Amygdala (tissue), 56 donors: ENCODE results near the gene KLHDC1.
"Not testable (repeated sequence)": the region's sequence is repeated elsewhere in the genome, so short reads cannot be mapped to it uniquely, and the experiment has no call there.

Experiments used
- DNase-seq, 56 donors: peaks; one replicate each; lab custom pipeline; 2025; lab: John Stamatoyannopoulos, UW

Gene KLHDC1, protein sequence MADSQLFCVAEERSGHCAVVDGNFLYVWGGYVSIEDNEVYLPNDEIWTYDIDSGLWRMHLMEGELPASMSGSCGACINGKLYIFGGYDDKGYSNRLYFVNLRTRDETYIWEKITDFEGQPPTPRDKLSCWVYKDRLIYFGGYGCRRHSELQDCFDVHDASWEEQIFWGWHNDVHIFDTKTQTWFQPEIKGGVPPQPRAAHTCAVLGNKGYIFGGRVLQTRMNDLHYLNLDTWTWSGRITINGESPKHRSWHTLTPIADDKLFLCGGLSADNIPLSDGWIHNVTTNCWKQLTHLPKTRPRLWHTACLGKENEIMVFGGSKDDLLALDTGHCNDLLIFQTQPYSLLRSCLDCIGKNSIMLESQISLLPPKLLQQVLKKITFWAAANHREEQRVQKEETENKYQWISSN

DNA sequence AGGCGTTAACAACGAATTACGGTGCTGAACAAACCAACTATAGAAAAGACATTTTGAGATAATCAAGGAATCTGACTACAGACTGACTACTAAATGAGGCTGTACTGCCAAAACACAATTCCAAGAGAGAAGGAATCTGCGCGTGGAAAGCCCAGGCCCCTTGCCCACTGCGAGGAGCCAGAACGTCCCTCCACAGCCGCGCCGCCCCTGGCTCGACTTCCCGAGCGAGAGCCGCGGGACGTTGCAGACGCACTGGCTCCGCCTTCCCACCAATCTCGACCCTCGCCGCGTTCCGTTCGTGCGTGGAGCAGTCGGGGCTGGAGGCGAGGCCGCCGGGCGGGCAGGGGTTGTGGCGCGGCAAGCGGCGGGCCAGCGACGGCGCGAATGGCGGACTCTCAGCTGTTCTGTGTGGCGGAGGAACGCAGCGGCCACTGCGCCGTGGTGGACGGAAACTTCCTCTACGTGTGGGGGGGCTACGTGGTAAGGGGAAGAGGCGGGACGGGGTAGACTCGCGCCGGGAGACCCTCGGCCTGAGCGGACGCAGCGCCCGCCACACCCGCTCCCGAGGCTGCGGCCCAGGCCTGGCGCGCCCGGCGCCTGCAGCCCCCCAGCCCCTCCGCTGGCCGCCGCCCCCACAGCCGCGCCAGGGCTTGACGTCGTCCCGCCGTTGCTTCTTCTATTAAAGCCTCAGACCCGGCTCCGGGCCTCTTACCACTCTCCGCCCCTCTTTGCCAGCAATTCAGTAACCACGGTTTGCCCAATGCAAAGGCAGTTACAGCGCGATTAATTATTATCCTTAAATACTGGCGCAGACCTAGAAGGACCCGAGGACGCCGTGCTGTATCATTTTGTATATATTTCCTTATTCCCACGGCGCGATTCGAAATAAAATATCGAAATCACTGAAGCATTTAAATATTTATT lies at the start of gene KLHDC1:
Gene KLHDC1, plus strand, starts transcription at position 310 of the 924 bp plus-strand sequence. Its CDS starts 75 bp downstream, at position 385.
- DNase-seq = peak; percentile 21 to 87 (median 74)

DNA sequence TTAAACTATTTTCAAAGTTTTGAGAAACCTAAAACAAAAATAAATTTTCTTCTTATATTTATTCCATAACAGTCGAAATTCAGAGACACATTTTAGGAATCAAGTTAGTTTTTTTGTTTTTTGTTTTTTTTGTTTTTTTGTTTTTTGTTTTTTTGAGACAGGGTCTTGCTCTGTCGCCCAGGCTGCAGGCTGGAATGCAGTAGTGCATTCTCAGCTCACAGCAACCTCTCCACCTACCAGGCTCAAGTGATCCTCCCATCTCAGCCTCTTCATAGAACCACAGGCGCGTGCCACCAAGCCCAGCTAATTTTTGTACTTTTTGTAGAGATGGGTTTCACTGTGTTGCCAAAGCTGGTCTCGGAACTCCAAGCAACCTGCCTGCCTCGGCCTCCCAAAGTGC lies 39.4 kb upstream of the KLHDC1 start:
- DNase-seq = no peak

- DNase-seq = no peak
Measured at GRCh38 chr14:49654511-49654910, 38.4 kb upstream of the KLHDC1 start.

DNA sequence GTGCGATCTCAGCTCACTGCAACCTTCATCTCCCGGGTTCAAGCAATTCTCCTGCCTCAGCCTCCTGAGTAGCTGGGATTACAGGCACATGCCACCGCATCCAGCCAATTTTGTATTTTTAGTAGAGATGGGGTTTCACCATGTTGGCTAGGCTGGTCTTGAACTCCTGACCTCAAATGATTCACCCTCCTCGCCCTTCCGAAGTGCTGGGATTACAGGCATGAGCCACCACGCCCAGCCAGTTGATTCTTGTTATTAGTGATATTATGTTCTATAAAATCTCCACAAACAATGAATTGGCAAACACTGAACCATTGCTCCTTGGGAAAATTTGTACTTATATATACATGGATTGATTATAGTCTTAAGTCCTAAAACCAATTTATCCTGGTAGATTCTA lies 35.4 kb upstream of the KLHDC1 start:
- DNase-seq = not testable (repeated sequence)

DNA sequence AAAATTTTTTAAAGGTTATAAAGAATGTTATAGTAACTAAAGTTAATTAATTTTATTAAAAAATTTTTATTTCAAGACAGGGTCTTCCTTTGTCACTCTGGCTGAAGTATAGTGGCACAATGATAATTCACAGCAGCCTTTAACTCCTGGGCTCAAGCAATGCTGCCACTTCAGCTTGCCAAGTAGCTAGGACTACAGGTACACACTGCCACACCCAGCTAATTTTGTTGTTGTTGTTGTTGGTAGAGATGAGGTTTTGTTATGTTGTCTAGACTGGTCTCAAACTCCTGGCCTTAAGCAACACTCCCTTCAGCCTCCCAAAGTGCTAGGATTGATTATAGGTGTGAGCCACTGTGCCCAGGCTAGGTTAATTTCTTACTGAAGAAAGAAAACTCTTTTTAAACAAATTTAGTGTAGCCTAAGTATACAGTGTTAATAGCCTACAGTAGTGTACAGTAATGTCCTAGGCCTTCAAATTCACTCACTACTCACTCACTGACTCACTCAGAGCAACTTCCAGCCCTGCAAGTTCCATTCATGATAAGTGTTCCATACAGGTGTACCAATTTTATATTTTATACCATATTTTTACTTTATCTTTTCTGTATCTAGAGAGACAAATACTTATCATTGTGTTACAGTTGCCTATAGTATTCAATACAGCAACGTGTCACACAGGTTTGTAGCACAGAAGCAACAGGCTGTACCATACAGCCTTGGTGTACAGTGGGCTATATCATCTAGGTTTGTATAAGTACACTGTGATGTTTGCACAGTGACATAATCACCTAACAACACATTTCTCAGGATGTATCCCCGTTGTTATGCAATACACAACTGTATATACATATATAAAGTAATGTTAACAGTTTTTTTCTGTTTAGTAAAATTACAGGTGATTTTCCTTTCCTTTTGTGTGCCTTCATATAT lies 33.1 kb upstream of the KLHDC1 start:
- DNase-seq = no peak

DNA sequence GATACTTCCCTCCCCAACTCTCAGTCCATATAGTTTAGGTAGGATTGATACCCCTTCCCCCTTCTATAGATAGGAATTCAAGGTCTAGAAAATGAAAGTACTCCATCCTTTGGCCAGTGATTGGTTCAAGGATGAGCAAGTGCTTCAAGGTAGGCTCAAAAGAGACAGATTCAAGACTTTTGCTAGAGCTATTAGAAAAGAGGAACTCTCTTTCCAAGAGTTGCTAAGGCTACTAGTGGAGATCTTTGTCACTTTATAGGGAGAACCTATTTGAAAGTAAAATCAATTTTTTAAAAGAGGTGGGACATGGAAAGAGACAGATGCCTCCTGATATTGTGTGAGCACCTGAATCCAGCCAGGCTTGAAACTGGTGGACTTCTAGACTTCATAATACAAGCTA lies 22.4 kb upstream of the KLHDC1 start:
- DNase-seq = no peak

DNA sequence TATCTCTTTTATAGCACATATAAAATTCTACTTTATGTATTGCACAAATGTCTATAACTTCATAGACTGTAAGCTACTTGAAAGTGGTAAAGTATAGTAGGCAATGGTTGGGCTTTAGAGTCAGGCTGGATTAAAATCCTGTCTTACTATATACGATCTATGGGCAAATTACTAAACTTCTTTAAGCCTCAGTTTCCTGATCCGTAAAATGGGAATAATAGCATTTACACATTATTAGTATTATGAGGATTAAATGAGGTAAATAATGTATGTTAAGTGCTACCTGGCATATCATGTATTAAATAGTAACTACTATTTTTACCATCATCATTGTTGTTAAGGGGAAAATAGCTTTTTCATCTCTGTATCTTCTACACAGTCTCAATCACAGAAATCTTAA lies 19.3 kb upstream of the KLHDC1 start:
- no peak for DNase-seq

GRCh38 chr14:49677643-49678042 lies 15.3 kb upstream of the KLHDC1 start:
- no peak for DNase-seq

- DNase-seq = no peak
Measured at GRCh38 chr14:49679271-49679670, 13.6 kb upstream of the KLHDC1 start.

DNA sequence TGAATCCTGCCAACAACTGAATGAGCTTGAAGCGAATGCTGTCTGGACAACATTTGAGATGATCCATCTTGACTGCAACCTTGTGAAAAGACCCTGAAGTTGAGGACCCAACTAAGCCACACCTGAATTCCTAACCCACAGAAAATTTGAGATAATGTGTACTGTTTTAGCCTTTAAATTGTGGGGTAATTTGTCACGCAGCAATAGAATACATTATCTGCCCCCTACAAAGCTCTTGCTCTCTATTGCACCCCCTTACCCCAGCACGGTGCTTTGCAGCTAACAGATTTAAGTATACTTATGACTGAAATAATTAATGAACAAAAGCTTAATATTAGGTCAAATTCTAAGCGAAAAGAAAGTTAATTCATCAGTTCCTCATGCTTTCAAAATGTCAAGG lies 6.5 kb upstream of the KLHDC1 start:
- DNase-seq = no peak

DNA sequence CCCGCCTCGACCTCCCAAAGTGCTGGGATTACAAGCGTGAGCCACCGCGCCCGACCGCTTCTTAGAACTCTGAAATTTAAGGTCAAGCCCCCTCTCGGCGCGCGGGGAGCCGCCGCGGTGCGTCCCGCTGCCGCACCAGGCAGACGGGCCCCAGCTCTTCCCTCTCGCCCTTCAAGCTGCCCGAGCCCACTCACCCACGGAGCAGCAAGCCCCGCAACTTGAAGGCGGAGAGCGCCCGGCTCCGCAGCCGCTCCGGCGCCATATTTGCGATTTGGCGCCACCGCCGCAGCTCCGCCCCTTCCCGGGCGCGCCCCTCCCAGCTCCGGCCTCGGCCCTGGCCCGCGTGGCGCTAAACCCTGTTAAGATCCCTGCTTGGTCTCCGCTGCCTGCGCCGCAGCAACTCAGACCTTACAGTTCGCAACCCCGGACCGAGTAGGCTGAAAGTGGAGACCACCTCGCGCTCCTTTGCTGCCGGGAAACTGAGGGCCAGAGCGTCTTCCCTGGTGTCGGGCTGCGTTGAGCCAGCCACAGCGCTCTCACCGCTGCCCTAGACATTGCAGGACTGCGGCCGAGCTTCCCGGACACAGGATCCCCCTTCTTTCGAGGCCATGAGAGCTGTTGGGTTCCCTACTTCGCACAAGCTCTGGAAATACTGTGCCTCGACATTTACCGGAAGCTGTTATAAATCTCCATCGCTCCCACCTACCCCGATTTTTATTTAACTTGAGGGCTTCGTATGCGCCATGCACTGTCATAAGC lies 4.8 kb upstream of the KLHDC1 start, which contains the start of gene POLE2:
Gene POLE2, minus strand, starts transcription at position 273 of the 759 bp plus-strand sequence. Its CDS starts 11 bp downstream, at position 262.
- peak in 53 of 56 donors; percentile 2 to 75 (median 39) for DNase-seq

- DNase-seq = no peak
Measured at GRCh38 chr14:49688701-49689030, 4.3 kb upstream of the KLHDC1 start.

DNA sequence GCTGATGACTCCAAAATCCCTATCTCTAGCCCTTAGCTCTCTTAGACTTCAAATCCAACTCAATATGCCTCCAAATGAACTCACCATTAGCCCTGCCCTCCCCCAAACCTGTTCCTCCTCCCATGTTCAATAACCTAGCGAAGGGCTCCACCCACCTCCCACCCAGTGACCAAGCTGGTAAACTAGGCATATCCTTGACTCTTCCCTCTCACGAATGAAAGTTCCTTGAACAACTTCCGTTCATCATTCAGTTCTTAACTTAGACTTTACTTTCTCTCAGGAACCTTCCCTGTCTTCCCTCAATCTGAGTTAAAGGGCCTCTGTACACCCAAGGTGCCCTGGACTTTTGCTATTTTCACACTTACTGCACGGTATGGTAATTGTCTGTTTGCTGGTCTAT lies 1.9 kb upstream of the KLHDC1 start:
- DNase-seq = no peak

- DNase-seq = no peak
Measured at GRCh38 chr14:49692193-49692757, 645 bp upstream of the KLHDC1 start.

DNA sequence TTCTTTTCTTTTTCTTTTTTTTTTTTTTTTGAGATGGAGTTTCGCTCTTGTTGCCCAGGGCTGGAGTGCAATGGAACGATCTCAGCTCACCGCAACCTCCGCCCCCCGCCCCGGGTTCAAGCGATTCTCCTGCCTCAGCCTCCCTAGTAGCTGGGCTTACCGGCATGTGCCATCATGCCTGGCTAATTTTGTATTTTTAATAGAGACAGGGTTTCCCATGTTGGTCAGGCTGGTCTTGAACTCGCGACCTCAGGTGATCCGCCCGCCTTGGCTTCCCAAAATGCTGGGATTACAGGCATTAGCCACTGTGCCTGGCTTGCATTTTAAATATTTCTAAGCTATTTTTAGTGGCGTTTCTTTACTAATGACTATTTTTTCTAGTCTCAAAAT lies 810 bp downstream of the KLHDC1 start:
- DNase-seq = not testable (repeated sequence)

DNA sequence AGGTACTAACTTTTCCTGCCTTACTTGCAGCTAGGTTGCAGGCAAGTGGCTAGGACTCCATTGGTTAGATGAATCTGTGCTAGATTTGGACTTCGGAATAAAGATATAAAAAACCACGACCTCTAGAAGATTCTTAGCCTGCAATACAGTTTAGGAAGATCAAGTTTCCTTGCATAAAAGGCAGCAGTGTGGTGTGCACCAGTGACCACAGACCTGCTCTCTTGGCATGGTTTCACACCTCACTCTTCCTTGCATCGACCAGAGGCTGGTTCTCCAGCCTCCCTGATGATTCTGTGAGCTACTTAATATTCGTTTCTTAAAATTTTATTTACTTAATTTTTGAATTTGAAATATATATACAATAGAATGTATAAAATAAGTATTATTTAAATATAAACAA lies 9.8 kb downstream of the KLHDC1 start:
- no peak for DNase-seq

GRCh38 chr14:49703965-49704364 lies 11.0 kb downstream of the KLHDC1 start:
- DNase-seq = no peak

- not testable (repeated sequence) for DNase-seq
Measured at GRCh38 chr14:49704471-49704870, 11.6 kb downstream of the KLHDC1 start.

- not testable (repeated sequence) for DNase-seq
Measured at GRCh38 chr14:49710993-49711392, 18.1 kb downstream of the KLHDC1 start.
